GM19023 (cell line): ENCODE measurements around the gene SH2D7.
"Not testable (repeated sequence)": the region's sequence is repeated elsewhere in the genome, so short reads cannot be mapped to it uniquely, and the experiment has no call there.

Experiments
- ATAC-seq: cut with Tn5 transposase; IDR thresholded peaks from one replicate; pipeline ENCODE4 v1.9.1; 2021; ENCODE audit warnings: mild to moderate bottlenecking, moderate library complexity; ENCODE audit not compliant: unreplicated experiment

Gene SH2D7

GRCh38 chr15:78131295-78132061 lies 39.1 kb downstream of the SH2D7 start, which contains the start of gene CIB2:
Gene CIB2 (minus strand): TSS chr15:78131445. CDS start chr15:78131215, 230 bp downstream.
- ATAC-seq, result peak; percentile 80

GRCh38 chr15:78133801-78134200 lies 41.4 kb downstream of the SH2D7 start:
- ATAC-seq, result no peak

- no peak for ATAC-seq
These were observed 47.2 kb downstream of the SH2D7 start for GRCh38 chr15:78139578-78139977.

GRCh38 chr15:78140292-78140691 lies 47.9 kb downstream of the SH2D7 start:
- no peak for ATAC-seq

GRCh38 chr15:78142332-78142731 lies 50.0 kb downstream of the SH2D7 start:
- no peak for ATAC-seq

GRCh38 chr15:78146425-78147154 lies 54.2 kb downstream of the SH2D7 start:
- ATAC-seq, result no peak

- ATAC-seq, result no peak
These were observed 55.2 kb downstream of the SH2D7 start for GRCh38 chr15:78147566-78147965.

- no peak for ATAC-seq
These were observed 56.2 kb downstream of the SH2D7 start for GRCh38 chr15:78148392-78149067.

GRCh38 chr15:78149068-78149804 lies 56.9 kb downstream of the SH2D7 start, which contains the start of gene IDH3A:
Gene IDH3A (plus strand): TSS chr15:78149362. CDS start chr15:78149404, 42 bp downstream.
- ATAC-seq, result peak; percentile 80

- ATAC-seq, result no peak
These were observed 57.7 kb downstream of the SH2D7 start for GRCh38 chr15:78149805-78150751.

- not testable (repeated sequence) for ATAC-seq
These were observed 58.7 kb downstream of the SH2D7 start for GRCh38 chr15:78151075-78151474.
